H1 (cell line): ENCODE data around the gene PLCB4. TPM values are rescaled to one million over a fixed set of nuclear protein-coding genes. Genes with fewer than 3 reads are reported as not detected.

Experiments
- CTCF ChIA-PET: fragments of 300-600 bp; sonication (Branson Sonifier 250); formaldehyde crosslinking; loops from one replicate; lab custom pipeline; 2021; ENCODE audit not compliant: partially characterized antibody; lab: Charles Lee
- POLR2A ChIA-PET: fragments of 300-600 bp; sonication (Branson Sonifier 250); formaldehyde crosslinking; loops from one replicate; lab custom pipeline; 2021; ENCODE audit warnings: inconsistent platforms; ENCODE audit not compliant: partially characterized antibody; lab: Charles Lee
- DNase-seq, 2 experiments: peaks; one replicate each; pipeline versions ENCODE4 v3.0.0 to v3.0.0-alpha.2; 2010 to 2022; ENCODE audit warnings: low spot score in 2 of 2, low read depth in 1 of 2, mixed read lengths in 1 of 2
- FAIRE-seq: peaks from 2 replicates; lab custom pipeline; 2011; peaks lifted over from hg19 to GRCh38; lab: Jason Lieb, UNC
- H2AFZ ChIP-seq: 2 replicates; pipeline ENCODE4 v1.8.1; 2012; ENCODE audit warnings: low read length, inconsistent platforms
- H2AK5ac ChIP-seq: 2 replicates; pipeline ENCODE4 v1.6.1; 2013; ENCODE audit warnings: low read depth, low read length
- H2BK120ac ChIP-seq: replicated peaks from 2 replicates; pipeline ENCODE3; 2013; ENCODE audit warnings: low read depth, low read length, inconsistent platforms
- H2BK12ac ChIP-seq: 2 replicates; pipeline ENCODE4 v1.6.1; 2013; ENCODE audit warnings: low read depth, low read length
- H2BK15ac ChIP-seq: 2 replicates; pipeline ENCODE4 v1.6.1; 2013; ENCODE audit warnings: low read length
- H2BK20ac ChIP-seq: 2 replicates; pipeline ENCODE4 v1.6.1; 2013; ENCODE audit warnings: low read length
- H2BK5ac ChIP-seq: 2 replicates; pipeline ENCODE4 v1.6.1; 2013; ENCODE audit warnings: low read depth, low read length
- H3K14ac ChIP-seq: 2 replicates; pipeline ENCODE4 v1.6.1; 2013; ENCODE audit warnings: inconsistent platforms; ENCODE audit not compliant: insufficient read length
- H3K18ac ChIP-seq: 2 replicates; pipeline ENCODE4 v1.6.1; 2013; ENCODE audit warnings: low read length; ENCODE audit errors: extremely low read depth
- H3K23ac ChIP-seq: 2 replicates; pipeline ENCODE4 v1.6.1; 2013; ENCODE audit warnings: inconsistent platforms; ENCODE audit not compliant: insufficient read length
- H3K23me2 ChIP-seq: 2 replicates; pipeline ENCODE4 v1.6.1; 2013; ENCODE audit warnings: low read depth, low read length
- H3K27ac ChIP-seq: 2 replicates; pipeline ENCODE4 v1.6.1; 2011; ENCODE audit warnings: low read depth, low read length, inconsistent platforms
- H3K27me3 ChIP-seq, 4 experiments: replicated peaks in 1 of 4; 1 replicate in 1 of 4; 2 replicates in 3 of 4; pipeline versions ENCODE4 v1.6.1 to v1.8.1; 2011 to 2013; ENCODE audit warnings: low read length in 3 of 4, mild to moderate bottlenecking in 3 of 4, inconsistent platforms in 2 of 4, mixed read lengths in 2 of 4, moderate library complexity in 1 of 4; ENCODE audit not compliant: control insufficient read depth in 3 of 4, insufficient read depth in 3 of 4; ENCODE audit errors: extremely low read depth in 1 of 4
- H3K36me3 ChIP-seq, 4 experiments: 2 replicates each; pipeline versions ENCODE4 v1.6.1 to v1.8.1; 2011 to 2013; ENCODE audit warnings: mild to moderate bottlenecking in 4 of 4, low read length in 3 of 4, moderate library complexity in 2 of 4, control low read depth in 1 of 4, inconsistent platforms in 1 of 4; ENCODE audit not compliant: insufficient read depth in 4 of 4, control insufficient read depth in 2 of 4
- H3K4ac ChIP-seq: replicated peaks from 2 replicates; pipeline ENCODE3; 2013; ENCODE audit warnings: low read length, low read depth, mixed read lengths, inconsistent platforms; ENCODE audit not compliant: insufficient read length
- H3K4me1 ChIP-seq, 4 experiments: replicated peaks in 1 of 4; 1 replicate in 1 of 4; 2 replicates in 3 of 4; pipeline versions ENCODE4 v1.6.1 to v1.8.1; 2011 to 2013; ENCODE audit warnings: low read length in 3 of 4, inconsistent platforms in 2 of 4, mixed read lengths in 1 of 4; ENCODE audit not compliant: insufficient read depth in 4 of 4, control insufficient read depth in 3 of 4
- H3K4me2 ChIP-seq, 2 experiments: 2 replicates each; pipeline versions ENCODE4 v1.6.1 to v1.8.1; 2011 to 2013; ENCODE audit warnings: low read depth in 2 of 2, low read length in 2 of 2, control low read depth in 1 of 2, inconsistent platforms in 1 of 2, mild to moderate bottlenecking in 1 of 2; ENCODE audit not compliant: insufficient read depth in 1 of 2
- H3K4me3 ChIP-seq, 4 experiments: fragments of 200-600, 300-600 bp in 1 of 4; sonication (generic), shearing (Covaris generic), sonication (Bioruptor Twin) in 1 of 4; 2 replicates each; pipeline versions ENCODE4 v1.5.1 to v1.8.1; 2011 to 2016; ENCODE audit warnings: low read length in 4 of 4, low read depth in 3 of 4, control low read depth in 2 of 4, inconsistent platforms in 2 of 4, mild to moderate bottlenecking in 2 of 4, mixed read lengths in 1 of 4, moderate library complexity in 1 of 4; ENCODE audit not compliant: insufficient read depth in 2 of 4; ENCODE audit errors: extremely low read depth in 1 of 4
- H3K56ac ChIP-seq: replicated peaks from 2 replicates; pipeline ENCODE3; 2013; ENCODE audit warnings: low read depth, mild to moderate bottlenecking, mixed read lengths, low read length, inconsistent platforms; ENCODE audit not compliant: insufficient read length
- H3K79me1 ChIP-seq: 2 replicates; pipeline ENCODE4 v1.6.1; 2013; ENCODE audit warnings: low read depth, low read length, control low read depth
- H3K79me2 ChIP-seq, 2 experiments: 2 replicates each; pipeline versions ENCODE4 v1.6.1 to v1.8.1; 2012 to 2013; ENCODE audit warnings: low read length in 2 of 2, mild to moderate bottlenecking in 2 of 2, inconsistent platforms in 1 of 2; ENCODE audit not compliant: insufficient read depth in 2 of 2, control insufficient read depth in 1 of 2
- H3K9ac ChIP-seq, 4 experiments: replicated peaks in 1 of 4; 1 replicate in 1 of 4; 2 replicates in 3 of 4; pipeline versions ENCODE4 v1.6.1 to v1.8.1; 2011 to 2013; ENCODE audit warnings: low read depth in 3 of 4, low read length in 3 of 4, control low read depth in 2 of 4, mild to moderate bottlenecking in 2 of 4, moderate library complexity in 2 of 4, inconsistent platforms in 1 of 4; ENCODE audit errors: extremely low read depth in 1 of 4
- H3K9me3 ChIP-seq, 2 experiments: 2 replicates each; pipeline versions ENCODE4 v1.6.1 to v1.8.1; 2012 to 2013; ENCODE audit warnings: mild to moderate bottlenecking in 2 of 2, moderate library complexity in 2 of 2, control low read depth in 1 of 2, inconsistent platforms in 1 of 2, low read depth in 1 of 2, low read length in 1 of 2, mixed read lengths in 1 of 2; ENCODE audit not compliant: insufficient read depth in 2 of 2
- H4K20me1 ChIP-seq, 2 experiments: replicated peaks in 1 of 2; 2 replicates each; pipeline versions ENCODE3 to v1.8.1; 2011 to 2013; ENCODE audit warnings: inconsistent platforms in 2 of 2, low read length in 2 of 2, mild to moderate bottlenecking in 1 of 2; ENCODE audit not compliant: insufficient read depth in 2 of 2, control insufficient read depth in 1 of 2
- H4K5ac ChIP-seq: 2 replicates; pipeline ENCODE4 v1.6.1; 2013; ENCODE audit warnings: low read length, low read depth, mixed read lengths, inconsistent platforms; ENCODE audit not compliant: insufficient read length
- H4K8ac ChIP-seq: 2 replicates; pipeline ENCODE4 v1.8.0; 2013; ENCODE audit warnings: mild to moderate bottlenecking, moderate library complexity, low read length, inconsistent platforms; ENCODE audit not compliant: insufficient read depth; ENCODE audit errors: extremely low read depth
- H4K91ac ChIP-seq: replicated peaks from 2 replicates; pipeline ENCODE3; 2013; ENCODE audit warnings: low read length, mixed read lengths, inconsistent platforms; ENCODE audit not compliant: insufficient read length
- HDAC2 ChIP-seq, 2 experiments: fragments of 300-600 bp in 1 of 2; sonication (generic) in 1 of 2; IDR thresholded peaks; 2 replicates each; pipeline ENCODE4 v1.6.1; 2011 to 2012; ENCODE audit warnings: low read depth in 2 of 2, low read length in 2 of 2, mild to moderate bottlenecking in 2 of 2, moderate library complexity in 2 of 2, borderline replicate concordance in 1 of 2, inconsistent platforms in 1 of 2
- POLR2A ChIP-seq, 2 experiments: IDR thresholded peaks; 1 replicate in 1 of 2; 2 replicates in 1 of 2; pipeline ENCODE4 v1.6.1; 2011; ENCODE audit warnings: low read depth in 2 of 2, low read length in 2 of 2, mild to moderate bottlenecking in 2 of 2; ENCODE audit errors: control extremely low read depth in 1 of 2
- RFX5 ChIP-seq: IDR thresholded peaks from 2 replicates; pipeline ENCODE4 v1.6.1; 2011; ENCODE audit warnings: low read depth, low read length, improper control_type of control experiment, borderline replicate concordance
- TAF7 ChIP-seq: optimal IDR thresholded peaks from 2 replicates; pipeline ENCODE3; 2011; ENCODE audit warnings: low read depth, mild to moderate bottlenecking, inconsistent platforms, low read length, moderate library complexity, borderline replicate concordance
- WGBS, 2 experiments: shearing (Covaris generic) in 1 of 2; methylation state at CpG; one replicate each; pipeline versions ENCODE4 v1.1.6 to v1.1.7; 2013 to 2015; ENCODE audit warnings: low lambda C conversion rate in 2 of 2, mixed read lengths in 2 of 2, inconsistent platforms in 1 of 2, low coverage in 1 of 2, missing lambda C conversion rate in 1 of 2; ENCODE audit not compliant: insufficient replicate concordance in 2 of 2, insufficient coverage in 1 of 2, insufficient read length in 1 of 2; ENCODE audit errors: extremely low coverage in 1 of 2, missing lambda C conversion rate in 1 of 2; 5-methylcytosine and 5-hydroxymethylcytosine counted together
- polyA plus RNA-seq, 7 experiments: library from polyadenylated mRNA; depleted of rRNA in 3 of 7; stranded (reverse) in 5 of 7; unstranded in 2 of 7; fragments of >200 nt in 5 of 7; fragments of 200-250 nt in 2 of 7; gene quantifications; 1 replicate in 5 of 7; 2 replicates in 1 of 7; 4 replicates in 1 of 7; pipeline versions ENCODE4 v1.2.1 to v1.2.3, GENCODE V29; 2011 to 2013; ENCODE audit warnings: missing spikeins in 2 of 7, mixed read lengths in 2 of 7
- total RNA-seq: library from RNA; stranded (reverse); fragmentation: NEBNext Ultra II Directional; extraction: Animal tissue kit (Norgen Biotek cat#: 25700); gene quantifications from 2 replicates; pipeline ENCODE4 v1.2.1, GENCODE V29; 2021

Gene PLCB4
- total and polyA plus RNA-seq, 2 of the 8 experiments (the other 6 are each of a cell fraction or from before 2014, with no cell fraction given) = 3.2 to 14.1 TPM

- FAIRE-seq (no peak), DNase-seq (no peak)
- POLR2A ChIA-PET = no interaction called here
Measured at GRCh38 chr20:9253006-9253539, 184.2 kb downstream of the PLCB4 start.

More at GRCh38 chr20:9253006-9253539, 184.2 kb downstream of the PLCB4 start:
- Histone ChIP-seq H3K79me2 (no peaks in the 10 kb centered on the region), H4K91ac (no peak overlapping the region), H3K4ac (no peak overlapping the region), H3K4me3 (no peak overlapping the region), H3K27me3 (no peaks in the 10 kb centered on the region), H3K4me1 (no peaks in the 10 kb centered on the region), H3K23ac (no peak overlapping the region), H3K4me2 (no peak overlapping the region), H3K14ac (no peak overlapping the region), H3K79me1 (no peaks in the 10 kb centered on the region; the same call in 1 of the 2 replicates), H2AK5ac (no peak overlapping the region), H3K9ac (no peak overlapping the region), H2BK20ac (no peak overlapping the region), H3K9me3 (no peaks in the 10 kb centered on the region), H2AFZ (no peak overlapping the region), H3K23me2 (no peaks in the 10 kb centered on the region), H3K27ac (no peak overlapping the region), H2BK120ac (no peak overlapping the region), H3K56ac (no peak overlapping the region), H4K5ac (no peak overlapping the region), H2BK12ac (no peak overlapping the region), H2BK15ac (no peak overlapping the region), H2BK5ac (no peak overlapping the region), H4K20me1 (no peaks in the 10 kb centered on the region), H4K8ac (no peak overlapping the region), H3K18ac (no peak overlapping the region), H3K36me3 (no peaks in the 10 kb centered on the region)
- 90% methylated on average over 4 of the region's 4 CpGs; no CpG with 5 or more reads in 1 of the 2 experiments for WGBS, 2 experiments
- CTCF ChIA-PET = interaction anchor here (0.7 to 1.9 kb wide), 6 partner anchors 9 to 173 kb away, joined by 3 to 6 read pairs (median 3); no protein-coding TSS in a partner anchor
- TF ChIP-seq POLR2A (IDR thresholded peaks at IDR 0.05; ENCODE audit: control extremely low read depth in 1 of 2, low read depth in 2 of 2, low read length in 2 of 2) (no peak), RFX5 (no peak), HDAC2 (IDR thresholded peaks at IDR 0.05; ENCODE audit: borderline replicate concordance in 1 of 2, low read depth in 2 of 2, low read length in 2 of 2) (no peak), TAF7 (no peak)
